K562 (cell line): ENCODE measurements around the gene C16orf96. TPM values are rescaled to one million over a fixed set of nuclear protein-coding genes. Genes with fewer than 3 reads are reported as not detected.

Experiments
- ETS1 ChIP-seq: conservative IDR thresholded peaks from 2 replicates; pipeline ENCODE4 v1.6.1; 2011; ENCODE audit warnings: low read depth, mild to moderate bottlenecking, low read length; ENCODE audit not compliant: control insufficient read depth
- FIP1L1 ChIP-seq: fragments of 200-400 bp; formaldehyde crosslinking; IDR thresholded peaks from 2 replicates; pipeline ENCODE4 v1.6.1; 2018; ENCODE audit warnings: mild to moderate bottlenecking, low read depth, low read length; ENCODE audit not compliant: poor library complexity, severe bottlenecking
- HIVEP1 ChIP-seq: fragments of 250-450 bp; sonication (Bioruptor Pico); IDR thresholded peaks from 2 replicates; pipeline ENCODE4 v1.4.0; 2020; ENCODE audit warnings: mild to moderate bottlenecking
- KAT7 ChIP-seq: sonication (generic); formaldehyde crosslinking; IDR thresholded peaks from 2 replicates; pipeline ENCODE4 v1.8.0; 2022; ENCODE audit warnings: missing genetic modification reagents, mild to moderate bottlenecking, borderline replicate concordance
- MTA2 ChIP-seq: fragments of 450-650 bp; IDR thresholded peaks from 2 replicates; pipeline ENCODE4 v1.6.1; 2016; ENCODE audit warnings: low read depth
- MTF1 ChIP-seq: fragments of 250-450 bp; sonication (Bioruptor Pico); IDR thresholded peaks from 2 replicates; pipeline ENCODE4 v1.9.0; 2021; ENCODE audit warnings: moderate library complexity, mild to moderate bottlenecking, inconsistent platforms, borderline replicate concordance
- POLR3A ChIP-seq: IDR thresholded peaks from 2 replicates; pipeline ENCODE4 v1.6.1; 2011; ENCODE audit warnings: borderline replicate concordance, mild to moderate bottlenecking, moderate library complexity; ENCODE audit not compliant: insufficient read length, insufficient read depth; ENCODE audit errors: extremely low read depth
- SIN3B ChIP-seq: fragments of 450-650 bp; IDR thresholded peaks from 2 replicates; pipeline ENCODE4 v1.6.1; 2017; ENCODE audit warnings: low read depth, mild to moderate bottlenecking, moderate library complexity
- TARDBP ChIP-seq: fragments of 450-650 bp; IDR thresholded peaks from 2 replicates; pipeline ENCODE4 v1.6.1; 2016
- ZNF197 ChIP-seq: fragments of 200-800 bp; sonication (Bioruptor generic); IDR thresholded peaks from 2 replicates; pipeline ENCODE4 v1.6.1; 2016; ENCODE audit warnings: low read depth, missing genetic modification characterization, missing compliant biosample characterization
- polyA plus RNA-seq, 8 experiments: library from polyadenylated mRNA; depleted of rRNA in 4 of 8; stranded (reverse) in 5 of 8; unstranded in 3 of 8; fragments of >200 nt; fragmentation: Nextera tagmentation in 2 of 8; fragmentation: Illumina TruSeq in 1 of 8; extraction: Ambion mirVana in 2 of 8; extraction: Trizol in 1 of 8; gene quantifications; 2 replicates each; pipeline versions ENCODE4 v1.2.1 to v1.2.3, GENCODE V29; 2011 to 2014; ENCODE audit warnings: inconsistent platforms in 1 of 8, missing spikeins in 1 of 8
- total RNA-seq, 7 experiments: library from RNA; depleted of rRNA in 6 of 7; stranded (reverse); fragments of >200 nt in 6 of 7; fragmentation: Illumina TruSeq in 2 of 7; extraction: Trizol in 2 of 7; gene quantifications; 2 replicates each; pipeline versions ENCODE4 v1.2.1 to v1.2.3, GENCODE V29; 2011 to 2021; ENCODE audit warnings: low replicate concordance in 1 of 7
- TF ChIP-seq, protein P1 (sequence below): fragments of 450-650 bp; IDR thresholded peaks from 2 replicates; pipeline ENCODE4 v1.6.1; 2016
- TF ChIP-seq, protein P2 (sequence below): fragments of 450-650 bp; IDR thresholded peaks from 2 replicates; pipeline ENCODE4 v1.6.1; 2016; ENCODE audit warnings: mild to moderate bottlenecking, moderate library complexity

The C16orf96 gene
- total and polyA plus RNA-seq, 9 of the 15 experiments (the other 6 are each of a cell fraction or from before 2014, with no cell fraction given): not detected

- TF ChIP-seq MTF1: no peak
- no peak for TF ChIP-seq SIN3B
- no peak for TF ChIP-seq HIVEP1 (CRISPR knock-in tag)
- no peak for TF ChIP-seq MTA2
- TF ChIP-seq, protein P1, sequence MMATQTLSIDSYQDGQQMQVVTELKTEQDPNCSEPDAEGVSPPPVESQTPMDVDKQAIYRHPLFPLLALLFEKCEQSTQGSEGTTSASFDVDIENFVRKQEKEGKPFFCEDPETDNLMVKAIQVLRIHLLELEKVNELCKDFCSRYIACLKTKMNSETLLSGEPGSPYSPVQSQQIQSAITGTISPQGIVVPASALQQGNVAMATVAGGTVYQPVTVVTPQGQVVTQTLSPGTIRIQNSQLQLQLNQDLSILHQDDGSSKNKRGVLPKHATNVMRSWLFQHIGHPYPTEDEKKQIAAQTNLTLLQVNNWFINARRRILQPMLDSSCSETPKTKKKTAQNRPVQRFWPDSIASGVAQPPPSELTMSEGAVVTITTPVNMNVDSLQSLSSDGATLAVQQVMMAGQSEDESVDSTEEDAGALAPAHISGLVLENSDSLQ: no peak
- no peak for TF ChIP-seq ZNF197 (CRISPR knock-in tag)
- TF ChIP-seq, protein P2, sequence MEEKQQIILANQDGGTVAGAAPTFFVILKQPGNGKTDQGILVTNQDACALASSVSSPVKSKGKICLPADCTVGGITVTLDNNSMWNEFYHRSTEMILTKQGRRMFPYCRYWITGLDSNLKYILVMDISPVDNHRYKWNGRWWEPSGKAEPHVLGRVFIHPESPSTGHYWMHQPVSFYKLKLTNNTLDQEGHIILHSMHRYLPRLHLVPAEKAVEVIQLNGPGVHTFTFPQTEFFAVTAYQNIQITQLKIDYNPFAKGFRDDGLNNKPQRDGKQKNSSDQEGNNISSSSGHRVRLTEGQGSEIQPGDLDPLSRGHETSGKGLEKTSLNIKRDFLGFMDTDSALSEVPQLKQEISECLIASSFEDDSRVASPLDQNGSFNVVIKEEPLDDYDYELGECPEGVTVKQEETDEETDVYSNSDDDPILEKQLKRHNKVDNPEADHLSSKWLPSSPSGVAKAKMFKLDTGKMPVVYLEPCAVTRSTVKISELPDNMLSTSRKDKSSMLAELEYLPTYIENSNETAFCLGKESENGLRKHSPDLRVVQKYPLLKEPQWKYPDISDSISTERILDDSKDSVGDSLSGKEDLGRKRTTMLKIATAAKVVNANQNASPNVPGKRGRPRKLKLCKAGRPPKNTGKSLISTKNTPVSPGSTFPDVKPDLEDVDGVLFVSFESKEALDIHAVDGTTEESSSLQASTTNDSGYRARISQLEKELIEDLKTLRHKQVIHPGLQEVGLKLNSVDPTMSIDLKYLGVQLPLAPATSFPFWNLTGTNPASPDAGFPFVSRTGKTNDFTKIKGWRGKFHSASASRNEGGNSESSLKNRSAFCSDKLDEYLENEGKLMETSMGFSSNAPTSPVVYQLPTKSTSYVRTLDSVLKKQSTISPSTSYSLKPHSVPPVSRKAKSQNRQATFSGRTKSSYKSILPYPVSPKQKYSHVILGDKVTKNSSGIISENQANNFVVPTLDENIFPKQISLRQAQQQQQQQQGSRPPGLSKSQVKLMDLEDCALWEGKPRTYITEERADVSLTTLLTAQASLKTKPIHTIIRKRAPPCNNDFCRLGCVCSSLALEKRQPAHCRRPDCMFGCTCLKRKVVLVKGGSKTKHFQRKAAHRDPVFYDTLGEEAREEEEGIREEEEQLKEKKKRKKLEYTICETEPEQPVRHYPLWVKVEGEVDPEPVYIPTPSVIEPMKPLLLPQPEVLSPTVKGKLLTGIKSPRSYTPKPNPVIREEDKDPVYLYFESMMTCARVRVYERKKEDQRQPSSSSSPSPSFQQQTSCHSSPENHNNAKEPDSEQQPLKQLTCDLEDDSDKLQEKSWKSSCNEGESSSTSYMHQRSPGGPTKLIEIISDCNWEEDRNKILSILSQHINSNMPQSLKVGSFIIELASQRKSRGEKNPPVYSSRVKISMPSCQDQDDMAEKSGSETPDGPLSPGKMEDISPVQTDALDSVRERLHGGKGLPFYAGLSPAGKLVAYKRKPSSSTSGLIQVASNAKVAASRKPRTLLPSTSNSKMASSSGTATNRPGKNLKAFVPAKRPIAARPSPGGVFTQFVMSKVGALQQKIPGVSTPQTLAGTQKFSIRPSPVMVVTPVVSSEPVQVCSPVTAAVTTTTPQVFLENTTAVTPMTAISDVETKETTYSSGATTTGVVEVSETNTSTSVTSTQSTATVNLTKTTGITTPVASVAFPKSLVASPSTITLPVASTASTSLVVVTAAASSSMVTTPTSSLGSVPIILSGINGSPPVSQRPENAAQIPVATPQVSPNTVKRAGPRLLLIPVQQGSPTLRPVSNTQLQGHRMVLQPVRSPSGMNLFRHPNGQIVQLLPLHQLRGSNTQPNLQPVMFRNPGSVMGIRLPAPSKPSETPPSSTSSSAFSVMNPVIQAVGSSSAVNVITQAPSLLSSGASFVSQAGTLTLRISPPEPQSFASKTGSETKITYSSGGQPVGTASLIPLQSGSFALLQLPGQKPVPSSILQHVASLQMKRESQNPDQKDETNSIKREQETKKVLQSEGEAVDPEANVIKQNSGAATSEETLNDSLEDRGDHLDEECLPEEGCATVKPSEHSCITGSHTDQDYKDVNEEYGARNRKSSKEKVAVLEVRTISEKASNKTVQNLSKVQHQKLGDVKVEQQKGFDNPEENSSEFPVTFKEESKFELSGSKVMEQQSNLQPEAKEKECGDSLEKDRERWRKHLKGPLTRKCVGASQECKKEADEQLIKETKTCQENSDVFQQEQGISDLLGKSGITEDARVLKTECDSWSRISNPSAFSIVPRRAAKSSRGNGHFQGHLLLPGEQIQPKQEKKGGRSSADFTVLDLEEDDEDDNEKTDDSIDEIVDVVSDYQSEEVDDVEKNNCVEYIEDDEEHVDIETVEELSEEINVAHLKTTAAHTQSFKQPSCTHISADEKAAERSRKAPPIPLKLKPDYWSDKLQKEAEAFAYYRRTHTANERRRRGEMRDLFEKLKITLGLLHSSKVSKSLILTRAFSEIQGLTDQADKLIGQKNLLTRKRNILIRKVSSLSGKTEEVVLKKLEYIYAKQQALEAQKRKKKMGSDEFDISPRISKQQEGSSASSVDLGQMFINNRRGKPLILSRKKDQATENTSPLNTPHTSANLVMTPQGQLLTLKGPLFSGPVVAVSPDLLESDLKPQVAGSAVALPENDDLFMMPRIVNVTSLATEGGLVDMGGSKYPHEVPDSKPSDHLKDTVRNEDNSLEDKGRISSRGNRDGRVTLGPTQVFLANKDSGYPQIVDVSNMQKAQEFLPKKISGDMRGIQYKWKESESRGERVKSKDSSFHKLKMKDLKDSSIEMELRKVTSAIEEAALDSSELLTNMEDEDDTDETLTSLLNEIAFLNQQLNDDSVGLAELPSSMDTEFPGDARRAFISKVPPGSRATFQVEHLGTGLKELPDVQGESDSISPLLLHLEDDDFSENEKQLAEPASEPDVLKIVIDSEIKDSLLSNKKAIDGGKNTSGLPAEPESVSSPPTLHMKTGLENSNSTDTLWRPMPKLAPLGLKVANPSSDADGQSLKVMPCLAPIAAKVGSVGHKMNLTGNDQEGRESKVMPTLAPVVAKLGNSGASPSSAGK: peak; percentile 88
- no peak for TF ChIP-seq FIP1L1
- TF ChIP-seq TARDBP: no peak
- TF ChIP-seq ETS1: no peak
- TF ChIP-seq POLR3A: no peak
- TF ChIP-seq KAT7: no peak
Observed at GRCh38 chr16:4538350-4539235, 17.5 kb upstream of the C16orf96 start, which contains the start of gene CDIP1 (continued).
